ENCODE results near the gene TMEM121. TPM values are rescaled to one million over a fixed set of nuclear protein-coding genes. Genes with fewer than 3 reads are reported as not detected.

The TMEM121 gene
- total RNA-seq, 1 donor from 2014 or later, result 2.1 TPM

DNA sequence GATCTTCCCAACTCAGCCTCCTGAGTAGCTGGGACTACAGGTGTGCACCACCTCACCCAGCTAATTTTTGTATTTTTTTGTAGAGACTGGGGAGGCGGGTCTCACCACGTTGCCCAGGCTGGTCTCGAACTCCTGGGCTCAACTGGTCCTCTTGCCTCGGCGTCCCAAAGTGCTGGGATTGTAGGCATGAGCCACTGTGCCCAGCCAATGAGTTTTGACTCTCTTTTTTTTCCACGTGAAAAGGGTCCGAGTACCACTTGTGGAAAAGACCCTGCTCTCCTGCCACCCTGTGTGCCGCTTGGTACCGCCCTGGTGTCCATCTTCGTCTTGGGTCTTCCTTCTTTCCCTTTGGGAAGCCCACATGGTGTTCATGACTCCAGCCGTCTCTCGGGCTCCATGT, 17.8 kb upstream of the TMEM121 start:
- no peak for DNase-seq
- H3K9me3 ChIP-seq (replicated peaks), result no peaks in the 10 kb centered on the region
- no peaks in the 10 kb centered on the region for H3K36me3 ChIP-seq
- intact Hi-C loops (cut with micrococcal nuclease), result no loop called here
- H3K4me1 ChIP-seq, result no peaks in the 10 kb centered on the region
- peaks cover 65% of the 10 kb centered on the region for H3K27me3 ChIP-seq (ENCODE audit: low read depth)
- no peak overlapping the region for H3K27ac ChIP-seq (replicated peaks)
- H3K4me3 ChIP-seq, result no peak overlapping the region
- TF ChIP-seq, protein P1, sequence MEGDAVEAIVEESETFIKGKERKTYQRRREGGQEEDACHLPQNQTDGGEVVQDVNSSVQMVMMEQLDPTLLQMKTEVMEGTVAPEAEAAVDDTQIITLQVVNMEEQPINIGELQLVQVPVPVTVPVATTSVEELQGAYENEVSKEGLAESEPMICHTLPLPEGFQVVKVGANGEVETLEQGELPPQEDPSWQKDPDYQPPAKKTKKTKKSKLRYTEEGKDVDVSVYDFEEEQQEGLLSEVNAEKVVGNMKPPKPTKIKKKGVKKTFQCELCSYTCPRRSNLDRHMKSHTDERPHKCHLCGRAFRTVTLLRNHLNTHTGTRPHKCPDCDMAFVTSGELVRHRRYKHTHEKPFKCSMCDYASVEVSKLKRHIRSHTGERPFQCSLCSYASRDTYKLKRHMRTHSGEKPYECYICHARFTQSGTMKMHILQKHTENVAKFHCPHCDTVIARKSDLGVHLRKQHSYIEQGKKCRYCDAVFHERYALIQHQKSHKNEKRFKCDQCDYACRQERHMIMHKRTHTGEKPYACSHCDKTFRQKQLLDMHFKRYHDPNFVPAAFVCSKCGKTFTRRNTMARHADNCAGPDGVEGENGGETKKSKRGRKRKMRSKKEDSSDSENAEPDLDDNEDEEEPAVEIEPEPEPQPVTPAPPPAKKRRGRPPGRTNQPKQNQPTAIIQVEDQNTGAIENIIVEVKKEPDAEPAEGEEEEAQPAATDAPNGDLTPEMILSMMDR (IDR thresholded peaks at IDR 0.05; ENCODE audit: borderline replicate concordance), result no peak

DNA sequence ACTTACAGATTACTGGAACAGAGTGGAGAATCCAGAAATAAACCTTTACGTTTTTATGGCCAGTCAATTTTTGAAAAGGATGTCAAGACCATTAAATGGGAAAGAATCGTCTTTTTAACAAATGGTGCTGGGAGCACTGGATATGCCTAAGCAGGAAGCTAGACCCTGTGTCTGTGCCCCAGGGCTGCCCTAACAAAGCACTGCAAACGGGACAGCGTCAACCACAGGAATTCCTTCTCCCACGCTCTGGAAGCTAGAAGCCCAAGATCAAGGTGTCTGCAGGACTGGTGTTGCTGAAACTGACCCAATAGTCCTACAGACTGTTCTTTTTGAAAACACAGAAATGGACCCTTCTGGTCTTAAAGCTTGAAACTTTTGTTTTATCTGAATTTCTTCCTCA, 9.3 kb upstream of the TMEM121 start:
- Histone ChIP-seq H3K36me3 (no peaks in the 10 kb centered on the region), H3K9me3 (replicated peaks) (no peaks in the 10 kb centered on the region), H3K4me1 (no peaks in the 10 kb centered on the region), H3K27ac (replicated peaks) (no peak overlapping the region), H3K27me3 (ENCODE audit: low read depth) (peaks cover 61% of the 10 kb centered on the region), H3K4me3 (no peak overlapping the region)
- intact Hi-C loops (cut with micrococcal nuclease), result no loop called here
- TF ChIP-seq, protein P1 (IDR thresholded peaks at IDR 0.05; ENCODE audit: borderline replicate concordance), result no peak
- no peak for DNase-seq

DNA sequence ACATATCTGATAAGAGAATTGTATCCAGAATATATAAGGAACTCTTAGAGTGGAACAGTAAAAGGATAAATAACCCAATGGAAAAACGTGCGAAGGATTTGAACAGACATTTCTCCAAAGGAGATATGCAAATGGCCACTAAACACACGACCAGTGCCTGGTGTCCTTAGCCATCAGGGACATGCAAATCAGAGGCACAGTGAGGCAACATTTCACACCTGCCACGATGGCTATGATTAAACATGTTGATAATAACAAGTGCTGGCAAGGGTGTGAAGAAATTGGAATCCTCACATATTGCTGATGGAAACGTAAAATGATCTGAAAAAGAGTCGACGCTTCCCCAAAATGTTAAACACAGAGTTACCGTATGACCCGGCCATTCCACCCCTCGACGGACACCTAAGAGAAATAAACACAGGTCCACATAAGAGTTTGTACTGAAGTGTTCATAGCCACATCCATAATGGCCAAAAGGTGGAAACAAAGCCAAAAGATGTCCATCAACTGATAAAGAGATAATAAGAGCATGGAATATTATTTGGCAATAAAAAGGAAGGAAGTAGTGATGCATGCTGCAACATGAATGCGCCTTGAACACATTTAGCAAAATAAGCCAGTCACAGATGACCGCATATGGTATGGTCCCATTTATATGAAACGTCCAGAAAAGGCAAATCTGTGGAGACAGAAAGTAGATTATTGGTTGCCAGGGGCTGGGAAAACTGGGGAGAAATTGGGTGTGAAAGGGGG, 6.3 kb upstream of the TMEM121 start:
- intact Hi-C loops (cut with micrococcal nuclease), result no loop called here
- TF ChIP-seq, protein P1 (IDR thresholded peaks at IDR 0.05; ENCODE audit: borderline replicate concordance), result no peak
- Histone ChIP-seq H3K4me3 (no peak overlapping the region), H3K9me3 (replicated peaks) (no peaks in the 10 kb centered on the region), H3K36me3 (no peaks in the 10 kb centered on the region), H3K27ac (replicated peaks) (no peak overlapping the region), H3K27me3 (ENCODE audit: low read depth) (peaks cover 42% of the 10 kb centered on the region), H3K4me1 (no peaks in the 10 kb centered on the region)
- DNase-seq, result no peak

DNA sequence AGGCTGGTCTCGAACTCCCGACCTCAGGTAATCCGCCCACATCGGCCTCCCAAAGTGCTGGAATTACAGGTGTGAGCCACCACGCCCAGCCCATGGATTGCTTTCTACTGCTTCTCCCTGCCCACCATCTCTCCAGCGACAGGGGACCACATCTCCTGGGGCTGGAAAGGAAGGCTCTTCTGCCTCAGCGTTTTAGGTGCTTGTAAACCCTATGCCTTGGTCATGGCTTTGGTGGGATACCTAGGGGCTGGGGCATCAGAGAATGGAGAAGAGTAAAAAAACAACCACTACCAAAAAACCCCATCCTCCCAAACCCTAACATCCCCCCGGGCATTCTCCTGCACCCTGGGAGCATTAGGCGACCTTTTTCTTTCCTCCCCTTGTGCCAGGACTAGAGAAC, 1.1 kb upstream of the TMEM121 start:
- Histone ChIP-seq H3K4me3 (no peak overlapping the region), H3K4me1 (peaks cover 41% of the 10 kb centered on the region), H3K9me3 (replicated peaks) (no peaks in the 10 kb centered on the region), H3K27ac (replicated peaks) (no peak overlapping the region), H3K36me3 (no peaks in the 10 kb centered on the region), H3K27me3 (ENCODE audit: low read depth) (peaks cover 41% of the 10 kb centered on the region)
- intact Hi-C loops (cut with micrococcal nuclease), result no loop called here
- TF ChIP-seq, protein P1 (IDR thresholded peaks at IDR 0.05; ENCODE audit: borderline replicate concordance), result no peak
- no peak for DNase-seq

DNA sequence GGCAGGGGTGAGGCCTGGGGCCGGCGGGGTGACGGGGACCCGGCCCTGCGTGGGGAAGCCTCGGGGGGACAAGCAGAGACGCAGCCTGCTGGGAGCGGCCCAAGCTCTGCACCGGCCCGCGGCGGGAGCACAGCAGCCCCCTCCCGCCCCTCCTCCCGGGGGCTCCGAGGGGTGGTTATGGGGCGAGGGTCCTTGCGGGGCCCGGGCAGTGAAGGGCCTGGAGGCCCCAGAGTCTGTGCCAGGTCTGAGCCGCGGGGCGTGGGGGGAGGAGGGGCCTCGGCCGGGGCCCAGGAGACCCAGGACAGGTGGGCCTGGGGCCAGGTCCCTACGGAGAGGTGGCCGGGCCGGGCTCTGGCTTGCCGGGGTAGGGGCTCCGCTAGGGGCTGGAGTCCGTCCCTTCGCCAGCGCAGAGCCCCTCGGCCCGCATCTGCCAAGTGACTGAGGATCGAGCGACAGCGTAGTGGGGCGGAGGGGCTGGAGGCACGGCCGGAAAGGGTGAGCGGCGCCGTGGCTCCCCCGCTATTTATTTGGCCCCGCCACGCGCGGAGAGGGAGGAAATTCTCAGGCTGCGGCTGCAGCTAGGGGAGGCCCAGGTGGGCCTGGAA, 495 bp downstream of the TMEM121 start:
- Histone ChIP-seq H3K9me3 (replicated peaks) (no peaks in the 10 kb centered on the region), H3K4me3 (peak overlapping the region; percentile 81), H3K27ac (replicated peaks) (no peak overlapping the region), H3K36me3 (no peaks in the 10 kb centered on the region), H3K27me3 (ENCODE audit: low read depth) (peaks cover 38% of the 10 kb centered on the region), H3K4me1 (peaks cover 41% of the 10 kb centered on the region)
- intact Hi-C loops (cut with micrococcal nuclease), result no loop called here
- TF ChIP-seq, protein P1 (IDR thresholded peaks at IDR 0.05; ENCODE audit: borderline replicate concordance), result no peak
- no peak for DNase-seq
